ENCODE results near the gene RBM10. TPM values are rescaled to one million over a fixed set of nuclear protein-coding genes. Genes with fewer than 3 reads are reported as not detected.

RBM10 gene
- total and polyA plus RNA-seq, 3 donors from 2014 or later, result 20.4 to 41.3 (median 28.5) TPM

DNA sequence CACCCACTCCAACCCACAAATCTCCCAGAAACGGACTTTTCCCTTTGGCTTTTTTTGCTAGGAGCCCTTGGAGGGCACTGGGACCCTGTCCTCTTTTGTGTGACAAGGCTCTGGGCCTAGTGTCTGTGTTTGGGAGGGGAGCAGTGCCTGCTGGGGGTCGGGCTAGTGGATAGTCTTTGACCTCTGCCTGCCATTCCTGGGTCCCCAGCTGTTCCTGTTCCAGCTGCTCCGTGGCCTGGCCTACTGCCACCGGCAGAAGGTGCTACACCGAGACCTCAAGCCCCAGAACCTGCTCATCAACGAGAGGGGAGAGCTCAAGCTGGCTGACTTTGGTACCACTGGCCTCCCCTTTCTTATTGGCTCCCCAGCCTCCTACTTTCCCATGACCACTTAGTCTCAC, 81.0 kb downstream of the RBM10 start:
- H3K4me3 ChIP-seq, result no peak overlapping the region
- WGBS, 2 donors, result 81% methylated on average over 6 of the region's 6 CpGs; no CpG with 5 or more reads in 1 of the 2 donors
- H3K27me3 ChIP-seq, result no peaks in the 10 kb centered on the region
- no peaks in the 10 kb centered on the region for H3K36me3 ChIP-seq (ENCODE audit: low read depth, missing control alignments)
- TF ChIP-seq, protein P1, sequence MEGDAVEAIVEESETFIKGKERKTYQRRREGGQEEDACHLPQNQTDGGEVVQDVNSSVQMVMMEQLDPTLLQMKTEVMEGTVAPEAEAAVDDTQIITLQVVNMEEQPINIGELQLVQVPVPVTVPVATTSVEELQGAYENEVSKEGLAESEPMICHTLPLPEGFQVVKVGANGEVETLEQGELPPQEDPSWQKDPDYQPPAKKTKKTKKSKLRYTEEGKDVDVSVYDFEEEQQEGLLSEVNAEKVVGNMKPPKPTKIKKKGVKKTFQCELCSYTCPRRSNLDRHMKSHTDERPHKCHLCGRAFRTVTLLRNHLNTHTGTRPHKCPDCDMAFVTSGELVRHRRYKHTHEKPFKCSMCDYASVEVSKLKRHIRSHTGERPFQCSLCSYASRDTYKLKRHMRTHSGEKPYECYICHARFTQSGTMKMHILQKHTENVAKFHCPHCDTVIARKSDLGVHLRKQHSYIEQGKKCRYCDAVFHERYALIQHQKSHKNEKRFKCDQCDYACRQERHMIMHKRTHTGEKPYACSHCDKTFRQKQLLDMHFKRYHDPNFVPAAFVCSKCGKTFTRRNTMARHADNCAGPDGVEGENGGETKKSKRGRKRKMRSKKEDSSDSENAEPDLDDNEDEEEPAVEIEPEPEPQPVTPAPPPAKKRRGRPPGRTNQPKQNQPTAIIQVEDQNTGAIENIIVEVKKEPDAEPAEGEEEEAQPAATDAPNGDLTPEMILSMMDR (IDR thresholded peaks at IDR 0.05), result no peak
- TF ChIP-seq POLR2A (IDR thresholded peaks at IDR 0.05), result no peak
- H3K9me3 ChIP-seq, result no peaks in the 10 kb centered on the region
- no peaks in the 10 kb centered on the region for H3K4me1 ChIP-seq
- no peak overlapping the region for H3K27ac ChIP-seq
- no peak for DNase-seq
- intact Hi-C loops (cut with DNase I; ENCODE audit: low total_unique reads), result no loop called here

DNA sequence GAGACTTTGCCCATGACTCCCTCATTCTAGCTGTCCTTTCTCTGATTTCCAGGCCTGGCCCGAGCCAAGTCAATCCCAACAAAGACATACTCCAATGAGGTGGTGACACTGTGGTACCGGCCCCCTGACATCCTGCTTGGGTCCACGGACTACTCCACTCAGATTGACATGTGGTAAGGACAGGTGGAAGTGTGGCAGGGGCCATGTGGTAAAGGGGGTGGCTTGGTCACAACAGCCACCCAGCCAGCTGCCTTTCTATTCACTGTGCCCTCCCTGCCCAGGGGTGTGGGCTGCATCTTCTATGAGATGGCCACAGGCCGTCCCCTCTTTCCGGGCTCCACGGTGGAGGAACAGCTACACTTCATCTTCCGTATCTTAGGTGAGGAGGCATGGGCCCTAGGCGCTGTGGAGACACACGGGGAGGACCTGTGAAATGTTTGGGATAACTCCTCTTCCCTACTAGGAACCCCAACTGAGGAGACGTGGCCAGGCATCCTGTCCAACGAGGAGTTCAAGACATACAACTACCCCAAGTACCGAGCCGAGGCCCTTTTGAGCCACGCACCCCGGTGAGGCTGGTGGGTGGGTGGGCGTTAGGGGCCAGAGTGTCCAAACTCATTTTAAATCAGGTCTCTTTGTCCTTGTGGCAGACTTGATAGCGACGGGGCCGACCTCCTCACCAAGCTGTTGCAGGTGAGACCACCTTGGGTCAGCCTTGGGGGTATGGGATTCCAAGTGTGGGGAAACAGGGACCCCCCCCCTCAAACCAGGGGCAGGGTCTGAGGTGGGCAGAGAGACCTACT, 81.7 kb downstream of the RBM10 start:
- no peak for TF ChIP-seq POLR2A (IDR thresholded peaks at IDR 0.05)
- TF ChIP-seq, protein P1 (IDR thresholded peaks at IDR 0.05), result no peak
- WGBS, 2 donors, result 86 to 96% methylated on average over 5 to 12 of the region's 19 CpGs
- Histone ChIP-seq H3K4me1 (no peaks in the 10 kb centered on the region), H3K36me3 (ENCODE audit: low read depth, missing control alignments) (no peaks in the 10 kb centered on the region), H3K27me3 (no peaks in the 10 kb centered on the region), H3K4me3 (no peak overlapping the region), H3K9me3 (no peaks in the 10 kb centered on the region), H3K27ac (no peak overlapping the region)
- no peak for DNase-seq
- intact Hi-C loops (cut with DNase I; ENCODE audit: low total_unique reads), result no loop called here

DNA sequence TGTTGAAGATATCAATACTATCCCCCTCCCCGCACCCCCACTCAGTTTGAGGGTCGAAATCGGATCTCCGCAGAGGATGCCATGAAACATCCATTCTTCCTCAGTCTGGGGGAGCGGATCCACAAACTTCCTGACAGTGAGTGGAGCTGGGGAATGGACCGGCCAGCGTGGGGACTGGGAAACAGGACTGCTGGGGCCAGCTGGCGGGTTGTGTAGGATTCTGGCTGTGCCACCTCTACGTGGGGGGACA, 82.2 kb downstream of the RBM10 start:
- Histone ChIP-seq H3K9me3 (no peaks in the 10 kb centered on the region), H3K27ac (no peak overlapping the region), H3K27me3 (no peaks in the 10 kb centered on the region), H3K4me1 (peaks cover under 1% of the 10 kb centered on the region), H3K36me3 (ENCODE audit: low read depth, missing control alignments) (no peaks in the 10 kb centered on the region), H3K4me3 (no peak overlapping the region)
- WGBS, 2 donors, result 62 to 81% methylated on average over 4 to 9 of the region's 9 CpGs
- TF ChIP-seq POLR2A (IDR thresholded peaks at IDR 0.05), result no peak
- intact Hi-C loops (cut with DNase I; ENCODE audit: low total_unique reads), result no loop called here
- DNase-seq, result no peak

DNA sequence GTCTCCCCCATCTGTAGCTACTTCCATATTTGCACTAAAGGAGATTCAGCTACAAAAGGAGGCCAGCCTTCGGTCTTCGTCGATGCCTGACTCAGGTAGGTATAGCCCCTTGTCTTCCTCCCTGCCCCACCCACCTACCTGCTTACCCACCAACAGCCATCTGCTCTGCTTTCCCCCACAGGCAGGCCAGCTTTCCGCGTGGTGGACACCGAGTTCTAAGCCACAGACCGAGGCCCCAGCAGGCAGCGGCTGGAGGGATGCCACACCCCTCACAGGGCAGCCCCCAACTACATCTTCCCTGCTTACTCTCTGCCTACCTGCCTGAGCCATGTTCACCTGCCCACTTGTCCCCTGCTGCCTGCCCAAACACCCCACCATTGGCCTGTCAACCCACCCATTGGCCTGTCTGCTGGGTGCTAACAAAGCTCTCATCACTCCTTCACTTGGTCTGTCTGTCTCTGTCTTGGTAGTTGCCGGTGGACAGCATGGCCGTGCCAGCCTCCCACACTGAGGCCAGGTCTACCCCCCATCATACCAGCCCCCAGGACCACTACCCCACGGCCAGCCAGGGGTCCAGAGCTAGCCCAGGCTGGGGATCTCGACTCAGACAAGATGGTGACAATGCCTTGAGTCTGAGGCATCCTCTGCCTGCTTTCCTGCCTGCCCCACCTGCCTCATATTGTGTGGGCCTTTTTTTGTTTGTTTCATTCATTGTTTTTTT, 83.7 kb downstream of the RBM10 start:
- Histone ChIP-seq H3K27ac (no peak overlapping the region), H3K27me3 (no peaks in the 10 kb centered on the region), H3K9me3 (no peaks in the 10 kb centered on the region), H3K4me1 (peaks cover 3% of the 10 kb centered on the region), H3K36me3 (ENCODE audit: low read depth, missing control alignments) (no peaks in the 10 kb centered on the region), H3K4me3 (no peak overlapping the region)
- DNase-seq, result no peak
- intact Hi-C loops (cut with DNase I; ENCODE audit: low total_unique reads), result no loop called here
- WGBS, 2 donors, result 90 to 92% methylated on average over 7 to 12 of the region's 12 CpGs
- TF ChIP-seq, protein P1 (IDR thresholded peaks at IDR 0.05), result no peak
- TF ChIP-seq POLR2A (IDR thresholded peaks at IDR 0.05), result no peak

DNA sequence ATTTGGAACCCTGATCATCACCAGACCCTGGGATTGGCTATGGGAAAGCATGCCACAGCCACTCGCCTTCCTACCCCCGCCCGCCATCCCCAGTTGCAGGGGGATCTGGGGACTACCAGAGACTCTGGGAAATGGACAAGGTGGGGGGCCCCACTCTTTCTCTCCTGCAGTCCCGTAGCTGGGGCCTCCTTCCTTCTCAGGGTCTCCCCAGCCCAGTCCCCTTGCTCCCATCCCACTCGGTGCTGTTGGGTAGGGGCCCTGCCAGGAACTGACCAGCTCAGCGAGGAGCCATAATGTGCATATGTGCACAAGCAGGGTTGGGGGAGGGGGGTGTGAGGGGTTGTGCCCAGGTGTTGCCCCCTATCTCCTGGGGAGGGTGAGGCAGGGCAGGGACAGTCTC, 84.4 kb downstream of the RBM10 start:
- TF ChIP-seq, protein P1 (IDR thresholded peaks at IDR 0.05), result no peak
- no peak for TF ChIP-seq POLR2A (IDR thresholded peaks at IDR 0.05)
- H3K4me3 ChIP-seq, result no peak overlapping the region
- no peak overlapping the region for H3K27ac ChIP-seq
- no peaks in the 10 kb centered on the region for H3K27me3 ChIP-seq
- peaks cover 3% of the 10 kb centered on the region for H3K4me1 ChIP-seq
- WGBS, 2 donors, result 92 to 100% methylated on average over 4 to 5 of the region's 6 CpGs
- no peak for DNase-seq
- no peaks in the 10 kb centered on the region for H3K9me3 ChIP-seq
- H3K36me3 ChIP-seq (ENCODE audit: low read depth, missing control alignments), result no peaks in the 10 kb centered on the region
- intact Hi-C loops (cut with DNase I; ENCODE audit: low total_unique reads), result no loop called here

Measured in testis (tissue), 3 donors.